ENCODE measurements around the gene MYO19.

The MYO19 gene

GRCh38 chr17:36482611-36483504, 51.8 kb downstream of the MYO19 start (continued):
- TF ChIP-seq ZBTB26 (tag by site-specific recombination; optimal IDR thresholded peaks at IDR 0.05) (peak; percentile 75), ZNF132 (tag by site-specific recombination; IDR thresholded peaks at IDR 0.05; ENCODE audit: borderline replicate concordance) (no peak), ZNF341 (tag by site-specific recombination; IDR thresholded peaks at IDR 0.05; ENCODE audit: low read depth) (peak; percentile 72; the same call in 1 of the 2 replicates), ZNF121 (tag by site-specific recombination; IDR thresholded peaks at IDR 0.05) (0 out of 2 replicates have a peak, but pooled peaks have one; percentile 37), MZF1 (tag by site-specific recombination; IDR thresholded peaks at IDR 0.05; ENCODE audit: borderline replicate concordance) (no peak), ZNF626 (tag by site-specific recombination; IDR thresholded peaks at IDR 0.05) (0 out of 2 replicates have a peak, but pooled peaks have one; percentile 26), ZNF629 (tag by site-specific recombination; IDR thresholded peaks at IDR 0.05) (no peak), HIC1 (tag by site-specific recombination; IDR thresholded peaks at IDR 0.05) (no peak), ZFP41 (tag by site-specific recombination; IDR thresholded peaks at IDR 0.05; ENCODE audit: borderline replicate concordance) (no peak), ZXDB (tag by site-specific recombination; IDR thresholded peaks at IDR 0.05) (no peak), ZNF248 (tag by site-specific recombination; IDR thresholded peaks at IDR 0.05) (no peak), REST (tag by site-specific recombination; IDR thresholded peaks at IDR 0.05) (peak; percentile 41; the same call in 1 of the 2 replicates), EGR2 (tag by site-specific recombination; IDR thresholded peaks at IDR 0.05; ENCODE audit: low read depth) (0 out of 2 replicates have a peak, but pooled peaks have one; percentile 27), IKZF3 (tag by site-specific recombination; IDR thresholded peaks at IDR 0.05) (0 out of 2 replicates have a peak, but pooled peaks have one; percentile 38)
- TF ChIP-seq, protein P1, sequence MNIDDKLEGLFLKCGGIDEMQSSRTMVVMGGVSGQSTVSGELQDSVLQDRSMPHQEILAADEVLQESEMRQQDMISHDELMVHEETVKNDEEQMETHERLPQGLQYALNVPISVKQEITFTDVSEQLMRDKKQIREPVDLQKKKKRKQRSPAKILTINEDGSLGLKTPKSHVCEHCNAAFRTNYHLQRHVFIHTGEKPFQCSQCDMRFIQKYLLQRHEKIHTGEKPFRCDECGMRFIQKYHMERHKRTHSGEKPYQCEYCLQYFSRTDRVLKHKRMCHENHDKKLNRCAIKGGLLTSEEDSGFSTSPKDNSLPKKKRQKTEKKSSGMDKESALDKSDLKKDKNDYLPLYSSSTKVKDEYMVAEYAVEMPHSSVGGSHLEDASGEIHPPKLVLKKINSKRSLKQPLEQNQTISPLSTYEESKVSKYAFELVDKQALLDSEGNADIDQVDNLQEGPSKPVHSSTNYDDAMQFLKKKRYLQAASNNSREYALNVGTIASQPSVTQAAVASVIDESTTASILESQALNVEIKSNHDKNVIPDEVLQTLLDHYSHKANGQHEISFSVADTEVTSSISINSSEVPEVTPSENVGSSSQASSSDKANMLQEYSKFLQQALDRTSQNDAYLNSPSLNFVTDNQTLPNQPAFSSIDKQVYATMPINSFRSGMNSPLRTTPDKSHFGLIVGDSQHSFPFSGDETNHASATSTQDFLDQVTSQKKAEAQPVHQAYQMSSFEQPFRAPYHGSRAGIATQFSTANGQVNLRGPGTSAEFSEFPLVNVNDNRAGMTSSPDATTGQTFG (tag by site-specific recombination; IDR thresholded peaks at IDR 0.05; ENCODE audit: borderline replicate concordance), result no peak
- TF ChIP-seq, protein P2, sequence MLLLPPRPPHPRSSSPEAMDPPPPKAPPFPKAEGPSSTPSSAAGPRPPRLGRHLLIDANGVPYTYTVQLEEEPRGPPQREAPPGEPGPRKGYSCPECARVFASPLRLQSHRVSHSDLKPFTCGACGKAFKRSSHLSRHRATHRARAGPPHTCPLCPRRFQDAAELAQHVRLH (tag by site-specific recombination; IDR thresholded peaks at IDR 0.05), result peak; percentile 58; the same call in 1 of the 2 replicates
- TF ChIP-seq, protein P3, sequence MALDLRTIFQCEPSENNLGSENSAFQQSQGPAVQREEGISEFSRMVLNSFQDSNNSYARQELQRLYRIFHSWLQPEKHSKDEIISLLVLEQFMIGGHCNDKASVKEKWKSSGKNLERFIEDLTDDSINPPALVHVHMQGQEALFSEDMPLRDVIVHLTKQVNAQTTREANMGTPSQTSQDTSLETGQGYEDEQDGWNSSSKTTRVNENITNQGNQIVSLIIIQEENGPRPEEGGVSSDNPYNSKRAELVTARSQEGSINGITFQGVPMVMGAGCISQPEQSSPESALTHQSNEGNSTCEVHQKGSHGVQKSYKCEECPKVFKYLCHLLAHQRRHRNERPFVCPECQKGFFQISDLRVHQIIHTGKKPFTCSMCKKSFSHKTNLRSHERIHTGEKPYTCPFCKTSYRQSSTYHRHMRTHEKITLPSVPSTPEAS (tag by site-specific recombination; IDR thresholded peaks at IDR 0.05), result no peak

Data from HEK293 (cell line).